SK-N-SH treated with all-trans-retinoic acid at 6 μM for 48 hours (cell line): ENCODE results near the gene SMG1.

ENCODE experiments used
- CSDC2 ChIP-seq: fragments of 250-450 bp; sonication (Bioruptor Pico); IDR thresholded peaks from 2 replicates; pipeline ENCODE4 v1.5.0; 2020; ENCODE audit warnings: mild to moderate bottlenecking, moderate library complexity
- RARB ChIP-seq: fragments of 250-450 bp; sonication (Bioruptor Pico); IDR thresholded peaks from 2 replicates; pipeline ENCODE4 v1.8.0; 2021; ENCODE audit warnings: mild to moderate bottlenecking, moderate library complexity
- SNAI2 ChIP-seq: fragments of 250-450 bp; sonication (Bioruptor Pico); IDR thresholded peaks from 2 replicates; pipeline ENCODE4 v1.5.0; 2020; ENCODE audit warnings: mild to moderate bottlenecking, moderate library complexity
- ZNF70 ChIP-seq: fragments of 450-650 bp; formaldehyde crosslinking; IDR thresholded peaks from 2 replicates; pipeline ENCODE4 v1.5.0; 2020; ENCODE audit warnings: mild to moderate bottlenecking, moderate library complexity
- TF ChIP-seq, protein P1 (sequence below): fragments of 250-450 bp; sonication (Bioruptor Pico); IDR thresholded peaks from 2 replicates; pipeline ENCODE4 v1.8.0; 2020; ENCODE audit warnings: mild to moderate bottlenecking, moderate library complexity, borderline replicate concordance

GRCh38 chr16:18796377-18796776, 129.8 kb downstream of the SMG1 start:
- no peak for TF ChIP-seq CSDC2 (CRISPR knock-in tag)
- no peak for TF ChIP-seq SNAI2 (CRISPR knock-in tag)
- TF ChIP-seq RARB (CRISPR knock-in tag): no peak
- TF ChIP-seq, protein P1, sequence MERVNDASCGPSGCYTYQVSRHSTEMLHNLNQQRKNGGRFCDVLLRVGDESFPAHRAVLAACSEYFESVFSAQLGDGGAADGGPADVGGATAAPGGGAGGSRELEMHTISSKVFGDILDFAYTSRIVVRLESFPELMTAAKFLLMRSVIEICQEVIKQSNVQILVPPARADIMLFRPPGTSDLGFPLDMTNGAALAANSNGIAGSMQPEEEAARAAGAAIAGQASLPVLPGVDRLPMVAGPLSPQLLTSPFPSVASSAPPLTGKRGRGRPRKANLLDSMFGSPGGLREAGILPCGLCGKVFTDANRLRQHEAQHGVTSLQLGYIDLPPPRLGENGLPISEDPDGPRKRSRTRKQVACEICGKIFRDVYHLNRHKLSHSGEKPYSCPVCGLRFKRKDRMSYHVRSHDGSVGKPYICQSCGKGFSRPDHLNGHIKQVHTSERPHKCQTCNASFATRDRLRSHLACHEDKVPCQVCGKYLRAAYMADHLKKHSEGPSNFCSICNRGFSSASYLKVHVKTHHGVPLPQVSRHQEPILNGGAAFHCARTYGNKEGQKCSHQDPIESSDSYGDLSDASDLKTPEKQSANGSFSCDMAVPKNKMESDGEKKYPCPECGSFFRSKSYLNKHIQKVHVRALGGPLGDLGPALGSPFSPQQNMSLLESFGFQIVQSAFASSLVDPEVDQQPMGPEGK (CRISPR knock-in tag): no peak
- TF ChIP-seq ZNF70 (CRISPR knock-in tag): no peak
